Astrocyte of the spinal cord (primary cell): ENCODE results near the gene COL10A1.
A peak's percentile ranks its signal among the peaks of the same experiment; 100 is the strongest.

Experiments used
- DNase-seq: peaks from one replicate; pipeline ENCODE4 v3.0.0; 2011; ENCODE audit warnings: low read depth, low spot score
- H3K4me3 ChIP-seq: 2 replicates; pipeline ENCODE4 v1.5.1; 2011; ENCODE audit warnings: low read depth, mild to moderate bottlenecking, low read length, moderate library complexity
- CTCF ChIP-seq: IDR thresholded peaks from 2 replicates; pipeline ENCODE4 v1.5.1; 2012; ENCODE audit warnings: low read depth, mild to moderate bottlenecking, low read length, inconsistent platforms
- in situ Hi-C: cut with HindIII; loops from 2 replicates; pipeline ENCODE4 v1.10.0; 2017; ENCODE audit warnings: low sequenced_read_pairs

Gene COL10A1

GRCh38 chr6:116136373-116136772 is 10.4 kb upstream of the COL10A1 start:
- in situ Hi-C loops = no loop called here
- DNase-seq = no peak
- no peak for TF ChIP-seq CTCF
- H3K4me3 ChIP-seq = no peak overlapping the region

GRCh38 chr6:116133453-116133852 is 7.5 kb upstream of the COL10A1 start:
- TF ChIP-seq CTCF = no peak
- no peak for DNase-seq
- no peak overlapping the region for H3K4me3 ChIP-seq
- in situ Hi-C loops = no loop called here

GRCh38 chr6:116127771-116128493 is 2.0 kb upstream of the COL10A1 start:
- in situ Hi-C loops = no loop called here
- H3K4me3 ChIP-seq = no peak overlapping the region
- DNase-seq = peak; percentile 17
- no peak for TF ChIP-seq CTCF

GRCh38 chr6:116120430-116120829 is 5.5 kb downstream of the COL10A1 start:
- in situ Hi-C loops = no loop called here
- H3K4me3 ChIP-seq = no peak overlapping the region
- no peak for DNase-seq
- no peak for TF ChIP-seq CTCF

- peak; percentile 51 for DNase-seq
- TF ChIP-seq CTCF = no peak
- in situ Hi-C loops = no loop called here
- no peak overlapping the region for H3K4me3 ChIP-seq
These were observed 7.3 kb downstream of the COL10A1 start for GRCh38 chr6:116118608-116119007.

GRCh38 chr6:116115781-116116180 is 10.2 kb downstream of the COL10A1 start:
- in situ Hi-C loops = no loop called here

More at GRCh38 chr6:116115781-116116180, 10.2 kb downstream of the COL10A1 start:
- DNase-seq = peak; percentile 13
- no peak overlapping the region for H3K4me3 ChIP-seq
- peak; percentile 47 for TF ChIP-seq CTCF
